Subcutaneous adipose tissue (tissue), 4 donors: Measurements from ENCODE around the gene GTSE1. TPM values are rescaled to one million over a fixed set of nuclear protein-coding genes. Genes with fewer than 3 reads are reported as not detected.

Experiments used
- total RNA-seq, 4 donors: library from RNA; depleted of rRNA; stranded (reverse); fragments of >200 nt; gene quantifications; one replicate each; pipeline ENCODE4 v1.1.0, GENCODE V29; 2016
- TF ChIP-seq, protein P1 (sequence below): fragments of 450-650 bp; IDR thresholded peaks from one replicate; pipeline ENCODE4 v1.5.1; 2016; ENCODE audit warnings: low read depth, mild to moderate bottlenecking, control low read depth, antibody characterized with exemption, moderate library complexity

Gene GTSE1
- total RNA-seq, 4 donors from 2014 or later: 1.1 to 1.4 TPM; not detected in 2

DNA sequence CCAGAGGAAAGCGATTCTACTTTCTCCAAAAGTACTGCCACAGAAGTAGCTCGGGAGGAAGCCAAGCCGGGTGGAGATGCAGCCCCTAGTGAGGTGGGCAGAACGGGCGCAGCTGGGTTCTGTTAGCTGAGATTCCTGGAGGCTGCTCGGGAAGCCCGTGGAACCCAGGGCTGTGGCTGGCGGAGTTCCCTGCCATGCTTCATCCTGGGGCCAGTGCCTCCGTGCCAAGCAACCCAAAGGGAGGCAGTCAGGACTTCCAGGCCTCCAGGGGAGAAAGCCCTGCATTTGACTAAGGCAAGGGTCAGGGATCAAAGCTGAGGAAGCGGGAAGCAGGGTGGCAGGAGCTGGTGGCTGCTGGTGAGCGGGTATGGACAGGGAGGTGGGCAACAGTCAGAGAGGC is 32.1 kb downstream of the GTSE1 start:
- TF ChIP-seq, protein P1, sequence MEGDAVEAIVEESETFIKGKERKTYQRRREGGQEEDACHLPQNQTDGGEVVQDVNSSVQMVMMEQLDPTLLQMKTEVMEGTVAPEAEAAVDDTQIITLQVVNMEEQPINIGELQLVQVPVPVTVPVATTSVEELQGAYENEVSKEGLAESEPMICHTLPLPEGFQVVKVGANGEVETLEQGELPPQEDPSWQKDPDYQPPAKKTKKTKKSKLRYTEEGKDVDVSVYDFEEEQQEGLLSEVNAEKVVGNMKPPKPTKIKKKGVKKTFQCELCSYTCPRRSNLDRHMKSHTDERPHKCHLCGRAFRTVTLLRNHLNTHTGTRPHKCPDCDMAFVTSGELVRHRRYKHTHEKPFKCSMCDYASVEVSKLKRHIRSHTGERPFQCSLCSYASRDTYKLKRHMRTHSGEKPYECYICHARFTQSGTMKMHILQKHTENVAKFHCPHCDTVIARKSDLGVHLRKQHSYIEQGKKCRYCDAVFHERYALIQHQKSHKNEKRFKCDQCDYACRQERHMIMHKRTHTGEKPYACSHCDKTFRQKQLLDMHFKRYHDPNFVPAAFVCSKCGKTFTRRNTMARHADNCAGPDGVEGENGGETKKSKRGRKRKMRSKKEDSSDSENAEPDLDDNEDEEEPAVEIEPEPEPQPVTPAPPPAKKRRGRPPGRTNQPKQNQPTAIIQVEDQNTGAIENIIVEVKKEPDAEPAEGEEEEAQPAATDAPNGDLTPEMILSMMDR: no peak

DNA sequence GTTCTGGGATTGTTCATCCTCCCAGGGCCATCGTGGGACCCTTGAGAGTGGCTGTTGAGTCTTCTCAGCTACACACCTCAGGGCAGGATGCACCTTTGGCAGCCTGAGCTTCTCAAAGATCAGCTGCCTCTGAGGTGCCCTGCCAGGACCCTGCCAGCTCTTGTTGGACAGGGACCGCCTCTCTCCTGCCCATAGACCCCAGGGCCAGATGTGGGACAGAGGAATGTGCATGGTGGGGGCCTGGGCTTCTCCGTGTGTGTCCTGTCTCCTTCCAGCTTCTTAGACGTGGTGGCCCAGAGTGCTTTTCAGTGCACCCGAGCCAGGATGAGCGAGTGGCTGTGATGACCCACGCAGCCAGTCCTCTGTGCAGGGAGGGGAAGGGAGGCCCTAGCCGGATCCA is 32.9 kb downstream of the GTSE1 start:
- TF ChIP-seq, protein P1: no peak

DNA sequence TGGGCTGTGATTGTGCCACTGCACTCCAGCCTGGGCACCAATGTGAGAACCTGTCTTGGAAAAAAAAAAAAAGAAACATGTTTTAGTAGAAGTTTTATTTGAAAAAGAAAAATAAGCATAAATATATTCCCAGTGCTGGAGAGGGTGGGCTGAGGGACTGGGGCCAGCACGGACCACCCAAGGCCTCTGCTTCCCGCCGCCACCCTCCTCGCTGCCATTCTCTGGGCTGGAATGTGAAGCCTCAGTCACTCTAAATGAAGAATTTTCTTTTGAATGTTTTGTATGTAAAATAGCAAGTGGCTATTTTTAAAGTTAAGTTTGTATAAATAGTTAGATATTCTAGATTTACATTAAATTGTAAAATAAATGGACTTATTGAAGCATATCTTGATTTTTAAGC is 33.8 kb downstream of the GTSE1 start:
- TF ChIP-seq, protein P1: no peak

DNA sequence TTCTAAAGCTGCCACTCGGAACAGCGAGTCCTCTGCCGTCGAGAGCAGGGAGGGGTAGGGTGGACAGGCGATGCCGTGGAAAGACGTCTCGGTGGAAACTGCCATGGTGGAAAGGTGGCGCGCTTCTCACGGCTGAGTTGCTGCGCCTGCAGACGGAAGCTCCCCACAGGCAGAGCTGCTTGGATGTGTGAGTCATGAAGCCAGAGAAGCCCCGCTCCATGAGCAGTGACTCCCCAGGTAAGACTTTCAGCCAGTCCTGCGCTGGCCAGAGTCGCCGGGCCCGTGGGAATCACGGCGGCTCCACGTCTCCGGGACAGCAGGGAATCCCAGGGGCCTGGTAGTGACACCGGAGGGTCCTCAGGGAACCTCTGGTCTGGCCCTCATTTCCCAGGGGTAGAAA is 34.8 kb downstream of the GTSE1 start:
- TF ChIP-seq, protein P1: no peak

DNA sequence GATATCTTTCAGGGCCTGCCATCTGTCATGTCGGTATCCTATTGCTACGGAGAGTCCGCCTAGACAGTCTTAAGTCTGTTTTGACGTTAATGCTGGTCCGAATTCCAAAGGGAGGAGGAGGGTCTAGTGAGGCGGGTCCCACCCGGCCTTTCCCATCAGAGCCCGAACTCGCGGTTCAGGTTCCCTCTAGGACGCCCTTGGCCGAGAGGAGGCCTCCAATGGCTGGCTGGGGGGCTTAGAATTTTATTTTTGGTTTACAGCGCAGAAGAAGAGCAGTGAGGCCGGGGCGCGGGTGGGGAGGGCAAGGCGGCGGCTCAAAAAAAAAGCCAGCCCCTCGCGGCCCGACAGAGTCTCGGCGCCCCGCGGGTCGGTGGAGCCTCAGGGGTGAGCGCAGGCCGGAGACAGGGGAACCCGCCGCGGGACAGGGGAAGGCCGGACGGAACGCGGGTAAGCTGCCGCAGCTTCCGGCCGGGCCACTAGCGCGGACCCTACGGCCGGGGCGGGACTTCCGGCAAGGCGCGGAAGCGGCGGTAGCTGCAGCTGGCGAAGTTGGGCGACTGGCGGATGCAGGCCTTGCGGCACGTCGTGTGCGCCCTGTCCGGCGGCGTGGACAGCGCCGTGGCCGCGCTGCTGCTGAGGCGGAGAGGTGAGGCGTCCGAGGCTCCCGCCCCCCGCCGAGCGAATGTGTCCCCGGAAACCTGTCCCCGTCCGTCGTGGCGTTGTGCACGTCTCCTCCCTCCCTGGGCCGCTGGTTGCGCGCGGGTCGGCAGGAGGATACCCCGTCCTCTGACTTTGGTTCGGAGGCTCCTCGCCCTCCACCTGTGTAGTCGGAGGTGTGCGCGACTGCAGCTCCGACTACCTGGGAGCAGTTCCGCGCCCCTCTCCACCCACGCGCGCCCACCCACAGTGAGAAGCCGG is 38.8 kb downstream of the GTSE1 start, which contains the start of gene TRMU:
TSS of gene TRMU (plus strand) at position 514 of the 918 bp plus-strand sequence. CDS start at position 565, 51 bp downstream.
- TF ChIP-seq, protein P1: no peak

DNA sequence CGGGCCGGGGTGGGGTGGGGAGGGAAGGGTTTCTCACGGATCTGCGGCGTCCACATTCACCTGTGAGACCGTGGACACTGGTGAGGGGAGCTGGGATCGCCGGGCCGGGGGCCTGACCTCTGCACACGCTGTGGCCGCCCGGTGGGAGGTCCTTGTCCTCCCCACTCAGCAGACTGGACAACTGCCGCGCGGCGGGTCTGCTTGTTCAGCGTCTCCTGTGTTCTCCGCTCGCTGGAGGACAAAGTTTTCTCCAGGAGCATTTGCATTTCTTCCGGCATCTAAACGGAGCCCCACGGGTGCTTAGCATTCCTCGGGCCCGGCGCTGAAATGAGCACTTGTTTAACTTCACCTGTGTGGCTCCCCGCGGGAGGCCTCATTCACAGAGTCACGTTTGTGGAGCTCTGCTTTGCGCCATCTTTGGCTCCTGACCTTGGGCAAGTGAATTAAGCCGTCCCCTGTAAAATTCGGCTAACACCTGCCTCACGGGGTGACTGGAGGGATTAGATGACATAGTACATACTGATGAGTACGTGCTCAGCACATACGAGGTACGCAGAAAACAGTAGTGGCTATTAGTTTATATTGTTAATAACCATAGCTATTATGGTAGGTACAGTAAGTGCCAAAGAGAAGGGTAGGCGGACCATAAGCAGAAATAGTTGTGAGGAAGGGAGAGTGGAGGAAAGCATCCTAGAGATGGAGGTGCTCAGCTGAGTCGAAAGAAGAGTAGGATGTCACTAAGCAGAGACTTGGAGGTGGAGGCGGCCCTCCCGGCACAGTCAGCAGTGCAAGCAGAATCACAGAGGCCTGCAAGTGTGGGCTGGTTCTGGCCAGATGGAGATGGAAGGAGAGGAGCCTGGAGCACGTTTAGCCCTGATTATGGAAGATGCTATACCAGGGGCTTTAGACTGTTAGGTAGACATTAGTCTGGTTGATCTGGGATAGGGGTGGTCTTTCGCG is 39.7 kb downstream of the GTSE1 start:
- TF ChIP-seq, protein P1: no peak

DNA sequence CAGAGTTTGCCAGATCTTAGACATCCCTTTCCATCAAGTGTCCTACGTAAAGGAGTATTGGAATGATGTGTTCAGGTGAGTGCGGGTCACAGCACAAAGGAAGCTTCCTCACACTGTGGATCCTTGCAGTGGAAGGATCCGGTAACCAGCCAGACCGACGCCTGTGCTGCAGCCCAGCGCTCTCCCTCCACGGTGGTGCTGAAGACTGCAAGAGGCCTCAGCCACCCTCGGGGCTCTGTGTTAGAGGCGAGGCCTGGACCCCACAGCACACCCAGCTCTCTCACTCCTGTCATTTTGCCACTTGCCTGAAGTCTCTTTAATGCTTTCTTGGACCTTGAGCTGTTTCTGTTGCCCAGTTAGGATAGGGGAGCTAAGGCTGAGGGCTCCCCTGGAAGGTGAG is 41.2 kb downstream of the GTSE1 start:
- TF ChIP-seq, protein P1: no peak
